Upper lobe of left lung (tissue), 6 donors: ENCODE measurements around the gene ILF2. TPM values are rescaled to one million over a fixed set of nuclear protein-coding genes. Genes with fewer than 3 reads are reported as not detected.
A peak's percentile ranks its signal among the peaks of the same experiment; 100 is the strongest.

ENCODE experiments used
- ATAC-seq, 2 donors: fragments of 200-7000 bp; cut with Tn5 transposase; one replicate each; pipeline ENCODE4 v1.9.1; 2022; ENCODE audit warnings: mild to moderate bottlenecking in 2 of 2, moderate library complexity in 2 of 2; ENCODE audit not compliant: low FRiP score in 2 of 2
- DNase-seq, 2 donors: peaks; one replicate each; pipeline ENCODE4 v3.0.0-alpha.2; 2019 to 2020
- H3K27ac ChIP-seq, 4 donors: fragments of 200-600 bp; sonication (generic); one replicate each; pipeline ENCODE4 v1.5.1; 2016 to 2019
- H3K27me3 ChIP-seq, 4 donors: fragments of 200-600 bp; sonication (generic); one replicate each; pipeline ENCODE4 v1.5.1; 2017 to 2019
- H3K36me3 ChIP-seq, 4 donors: fragments of 200-600 bp; sonication (generic); one replicate each; pipeline ENCODE4 v1.5.1; 2016 to 2019
- H3K4me1 ChIP-seq, 4 donors: fragments of 200-600 bp; sonication (generic); one replicate each; pipeline ENCODE4 v1.5.1; 2018 to 2019
- H3K4me3 ChIP-seq, 4 donors: fragments of 200-600 bp; sonication (generic); one replicate each; pipeline ENCODE4 v1.5.1; 2017 to 2019; ENCODE audit warnings: mild to moderate bottlenecking in 2 of 4, moderate library complexity in 1 of 4
- H3K9me3 ChIP-seq, 4 donors: fragments of 200-600 bp; sonication (generic); one replicate each; pipeline ENCODE4 v1.5.1; 2018 to 2019
- EP300 ChIP-seq, 4 donors: sonication (generic); formaldehyde crosslinking; IDR thresholded peaks; one replicate each; pipeline ENCODE4 v1.5.1; 2017; ENCODE audit warnings: antibody characterized with exemption in 4 of 4, control low read depth in 2 of 4
- POLR2A ChIP-seq, 4 donors: fragments of 450-650 bp; IDR thresholded peaks; one replicate each; pipeline ENCODE4 v1.5.1; 2016 to 2017; ENCODE audit warnings: antibody characterized with exemption in 4 of 4, mild to moderate bottlenecking in 2 of 4
- POLR2AphosphoS5 ChIP-seq, 2 donors: sonication (generic); formaldehyde crosslinking; IDR thresholded peaks; one replicate each; pipeline ENCODE4 v1.5.1; 2017; ENCODE audit warnings: antibody characterized with exemption in 2 of 2
- WGBS, 2 donors: methylation state at CpG; one replicate each; pipeline ENCODE4 v1.1.5; 2017 to 2018; 5-methylcytosine and 5-hydroxymethylcytosine counted together
- total RNA-seq, 6 donors: library from RNA; depleted of rRNA in 4 of 6; stranded (reverse); fragments of >200 nt in 4 of 6; gene quantifications; one replicate each; pipeline versions ENCODE4 v1.1.0 to v1.2.1, GENCODE V29; 2016 to 2021
- TF ChIP-seq, protein P1 (sequence below), 6 experiments: fragments of 450-650 bp in 4 of 6; fragments of 200-600 bp in 2 of 6; sonication (generic) in 2 of 6; IDR thresholded peaks; one replicate each; pipeline ENCODE4 v1.5.1; 2016 to 2019; ENCODE audit warnings: antibody characterized with exemption in 6 of 6
- donor health status: DM: no; HTN: no; CAD: no; lungs with moderate emphysema.
- donor health status: DM: no; HTN: yes; CAD: no; lungs with severe emphysema.

Gene ILF2
- total RNA-seq, 6 donors from 2014 or later, result 21.0 to 120 (median 75.8) TPM

DNA sequence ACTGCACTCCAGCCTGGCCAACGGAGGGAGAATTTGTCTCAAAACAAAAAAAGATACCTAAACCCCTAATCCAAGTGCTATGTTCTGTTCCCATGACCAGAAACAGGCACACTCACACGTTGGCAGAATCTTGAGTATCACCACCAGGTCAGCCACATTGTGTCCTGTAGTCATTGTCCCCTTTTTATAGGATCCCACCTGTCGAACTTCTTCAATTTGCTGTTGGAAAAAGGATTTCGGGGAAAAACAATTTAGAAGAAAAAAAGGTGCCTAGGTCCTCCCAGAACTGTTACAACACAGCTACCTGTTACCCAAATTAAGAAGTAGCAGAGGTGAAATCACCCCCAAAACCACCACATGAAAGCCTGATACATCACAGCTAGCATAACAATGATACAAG is 3.4 kb downstream of the ILF2 start:
- DNase-seq (no peak), ATAC-seq (no peak)
- no peaks in the 10 kb centered on the region for H3K27me3 ChIP-seq
- no peaks in the 10 kb centered on the region for H3K9me3 ChIP-seq
- TF ChIP-seq, protein P1, sequence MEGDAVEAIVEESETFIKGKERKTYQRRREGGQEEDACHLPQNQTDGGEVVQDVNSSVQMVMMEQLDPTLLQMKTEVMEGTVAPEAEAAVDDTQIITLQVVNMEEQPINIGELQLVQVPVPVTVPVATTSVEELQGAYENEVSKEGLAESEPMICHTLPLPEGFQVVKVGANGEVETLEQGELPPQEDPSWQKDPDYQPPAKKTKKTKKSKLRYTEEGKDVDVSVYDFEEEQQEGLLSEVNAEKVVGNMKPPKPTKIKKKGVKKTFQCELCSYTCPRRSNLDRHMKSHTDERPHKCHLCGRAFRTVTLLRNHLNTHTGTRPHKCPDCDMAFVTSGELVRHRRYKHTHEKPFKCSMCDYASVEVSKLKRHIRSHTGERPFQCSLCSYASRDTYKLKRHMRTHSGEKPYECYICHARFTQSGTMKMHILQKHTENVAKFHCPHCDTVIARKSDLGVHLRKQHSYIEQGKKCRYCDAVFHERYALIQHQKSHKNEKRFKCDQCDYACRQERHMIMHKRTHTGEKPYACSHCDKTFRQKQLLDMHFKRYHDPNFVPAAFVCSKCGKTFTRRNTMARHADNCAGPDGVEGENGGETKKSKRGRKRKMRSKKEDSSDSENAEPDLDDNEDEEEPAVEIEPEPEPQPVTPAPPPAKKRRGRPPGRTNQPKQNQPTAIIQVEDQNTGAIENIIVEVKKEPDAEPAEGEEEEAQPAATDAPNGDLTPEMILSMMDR (IDR thresholded peaks at IDR 0.05), result no peak
- TF ChIP-seq EP300 (IDR thresholded peaks at IDR 0.05), result no peak
- no peak for TF ChIP-seq POLR2A (IDR thresholded peaks at IDR 0.05)
- TF ChIP-seq POLR2AphosphoS5 (IDR thresholded peaks at IDR 0.05), result no peak
- peaks cover 8 to 23% (median 19%) of the 10 kb centered on the region in 4 donors for H3K4me1 ChIP-seq
- H3K36me3 ChIP-seq, result peaks cover 59 to 73% (median 63%) of the 10 kb centered on the region in 4 donors
- H3K27ac ChIP-seq, result no peak overlapping the region
- 89 to 90% methylated on average over 4 of the region's 4 CpGs for WGBS, 2 donors
- H3K4me3 ChIP-seq, result no peak overlapping the region

DNA sequence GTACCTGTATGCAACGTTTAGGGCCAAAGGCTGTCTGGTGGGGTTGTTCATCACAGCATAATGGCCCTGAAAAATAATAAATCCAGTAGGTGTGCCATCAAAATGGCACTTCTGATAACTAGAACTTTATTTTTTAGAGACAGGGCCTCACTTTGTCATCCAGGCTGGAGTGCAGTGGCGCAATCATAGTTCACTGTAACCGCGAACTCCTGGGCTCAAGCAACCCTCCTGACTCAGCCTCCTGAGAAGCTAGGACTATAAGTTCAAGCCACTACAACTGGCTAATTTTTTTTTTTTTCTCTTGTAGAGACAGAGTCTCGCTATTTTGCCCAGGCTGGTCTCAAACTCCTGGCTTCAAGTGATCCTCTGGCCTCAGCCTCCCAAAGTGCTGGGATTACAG is 7.6 kb downstream of the ILF2 start:
- H3K4me1 ChIP-seq, result peaks cover 9 to 17% (median 13%) of the 10 kb centered on the region in 4 donors
- TF ChIP-seq EP300 (IDR thresholded peaks at IDR 0.05), result no peak
- TF ChIP-seq, protein P1 (IDR thresholded peaks at IDR 0.05), result no peak
- no peak for TF ChIP-seq POLR2A (IDR thresholded peaks at IDR 0.05)
- TF ChIP-seq POLR2AphosphoS5 (IDR thresholded peaks at IDR 0.05), result no peak
- H3K36me3 ChIP-seq, result peaks cover 57 to 77% (median 73%) of the 10 kb centered on the region in 4 donors
- H3K4me3 ChIP-seq, result no peak overlapping the region
- no peaks in the 10 kb centered on the region for H3K27me3 ChIP-seq
- H3K9me3 ChIP-seq, result no peaks in the 10 kb centered on the region
- ATAC-seq (no peak), DNase-seq (no peak)
- WGBS, 2 donors, result 77 to 82% methylated on average over 5 of the region's 5 CpGs
- no peak overlapping the region for H3K27ac ChIP-seq

DNA sequence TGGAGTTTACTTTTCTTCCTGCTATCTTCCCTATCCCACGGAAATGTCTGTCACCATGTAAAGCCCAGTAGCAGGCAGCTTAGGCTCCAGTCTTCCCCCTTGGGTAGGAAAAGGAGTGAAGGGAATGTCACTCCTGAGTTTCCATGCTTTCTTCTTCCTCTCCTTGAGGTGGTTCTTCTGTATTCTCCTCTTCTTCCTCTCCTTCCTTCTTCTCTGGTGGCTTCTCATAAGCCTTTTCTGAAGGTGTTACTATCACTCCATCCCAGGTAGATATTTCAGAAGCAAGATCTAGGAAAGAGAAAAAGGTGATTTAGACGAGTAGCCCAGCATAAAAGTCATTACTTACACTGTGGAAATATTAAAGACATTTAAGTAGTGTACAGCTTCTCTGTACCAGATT is 8.5 kb downstream of the ILF2 start:
- ATAC-seq, result no peak
- no peak overlapping the region for H3K27ac ChIP-seq
- 63% methylated on average over 2 of the region's 2 CpGs for WGBS, 2 donors

DNA sequence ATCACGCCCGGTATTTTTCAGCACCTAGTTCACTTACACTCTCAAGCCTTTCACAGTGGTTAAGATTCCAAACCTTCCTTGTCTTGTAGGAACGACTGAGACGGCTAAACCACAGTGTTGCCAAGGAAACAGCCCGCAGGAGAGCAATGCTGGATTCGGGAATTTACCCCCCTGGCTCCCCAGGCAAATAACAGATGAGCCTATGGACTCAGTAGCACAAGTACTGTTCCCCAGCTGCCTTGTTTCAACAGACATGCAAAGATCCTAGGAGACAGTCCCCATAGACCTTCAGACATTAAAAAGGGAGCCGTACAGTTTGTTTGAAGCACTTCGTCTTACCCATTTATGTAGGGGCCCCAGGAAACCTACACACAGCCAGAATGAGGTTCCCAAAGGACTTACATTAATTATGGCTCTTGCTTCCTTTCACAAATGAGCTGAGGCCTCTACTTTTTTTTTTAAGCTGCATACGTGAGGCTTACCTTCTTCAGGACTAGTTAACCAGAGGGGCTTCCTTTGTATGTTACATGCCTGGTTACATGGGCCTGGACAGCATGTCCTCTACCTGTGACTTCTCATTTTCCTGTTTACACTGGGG is 9.6 kb downstream of the ILF2 start:
- peaks cover 39 to 57% (median 54%) of the 10 kb centered on the region in 4 donors for H3K36me3 ChIP-seq
- no peak for TF ChIP-seq POLR2AphosphoS5 (IDR thresholded peaks at IDR 0.05)
- TF ChIP-seq POLR2A (IDR thresholded peaks at IDR 0.05), result no peak
- no peak for TF ChIP-seq EP300 (IDR thresholded peaks at IDR 0.05)
- H3K4me1 ChIP-seq, result peaks cover 8 to 18% (median 13%) of the 10 kb centered on the region in 4 donors
- no peak overlapping the region for H3K27ac ChIP-seq
- H3K27me3 ChIP-seq, result no peaks in the 10 kb centered on the region
- DNase-seq, result no peak
- H3K4me3 ChIP-seq, result no peak overlapping the region
- 72 to 77% methylated on average over 8 of the region's 9 CpGs for WGBS, 2 donors
- H3K9me3 ChIP-seq, result no peaks in the 10 kb centered on the region
- no peak for ATAC-seq

More for the DNA sequence above, 8.5 kb downstream of the ILF2 start:
- TF ChIP-seq, protein P1 (IDR thresholded peaks at IDR 0.05), result no peak
- TF ChIP-seq POLR2AphosphoS5 (IDR thresholded peaks at IDR 0.05), result no peak
- no peak for TF ChIP-seq EP300 (IDR thresholded peaks at IDR 0.05)
- no peak for TF ChIP-seq POLR2A (IDR thresholded peaks at IDR 0.05)
- Histone ChIP-seq H3K9me3 (no peaks in the 10 kb centered on the region), H3K4me1 (peaks cover 8 to 18% (median 13%) of the 10 kb centered on the region in 4 donors), H3K36me3 (peaks cover 49 to 68% (median 65%) of the 10 kb centered on the region in 4 donors), H3K27me3 (no peaks in the 10 kb centered on the region), H3K4me3 (no peak overlapping the region)
- no peak for DNase-seq

DNA sequence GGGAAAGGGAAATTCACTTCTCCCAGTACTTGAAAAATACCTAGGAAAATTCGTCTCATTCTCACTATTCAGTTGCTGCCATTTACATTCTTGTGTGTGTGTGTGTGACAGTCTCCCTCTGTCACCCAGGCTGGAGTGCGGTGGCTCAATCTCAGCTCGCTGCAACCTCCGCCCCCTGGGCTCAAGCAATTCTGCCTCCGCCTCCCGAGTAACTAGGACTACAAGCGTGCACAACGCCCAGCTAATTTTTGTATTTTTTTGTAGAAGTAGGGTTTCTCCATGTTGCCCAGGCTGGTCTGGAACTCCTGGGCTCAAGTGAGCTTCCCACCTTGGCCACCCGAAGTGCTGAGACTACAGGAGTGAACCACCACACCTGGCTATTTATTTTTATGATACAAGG is 11.1 kb downstream of the ILF2 start:
- peaks cover 25 to 42% (median 38%) of the 10 kb centered on the region in 4 donors for H3K36me3 ChIP-seq
- no peaks in the 10 kb centered on the region for H3K9me3 ChIP-seq
- ATAC-seq, result no peak
- peak overlapping the region in 2 of 4 donors; percentile 78 to 95 for H3K4me3 ChIP-seq
- peaks cover 8 to 18% (median 13%) of the 10 kb centered on the region in 4 donors for H3K4me1 ChIP-seq
- no peaks in the 10 kb centered on the region for H3K27me3 ChIP-seq
- no peak for DNase-seq
- H3K27ac ChIP-seq, result peak overlapping the region in 1 of 4 donors; percentile 92
- WGBS, 2 donors, result 63 to 78% methylated on average over 9 of the region's 9 CpGs
- TF ChIP-seq POLR2AphosphoS5 (IDR thresholded peaks at IDR 0.05) (no peak), POLR2A (IDR thresholded peaks at IDR 0.05) (no peak), EP300 (IDR thresholded peaks at IDR 0.05) (no peak)
- TF ChIP-seq, protein P1 (IDR thresholded peaks at IDR 0.05), result no peak
